Jurkat, Clone E6-1 (cell line): ENCODE measurements around the gene CCDC14. TPM values are rescaled to one million over a fixed set of nuclear protein-coding genes. Genes with fewer than 3 reads are reported as not detected.
"Not testable (repeated sequence)": the region's sequence is repeated elsewhere in the genome, so short reads cannot be mapped to it uniquely, and the experiment has no call there.

ENCODE experiments used
- DNase-seq: peaks from one replicate; pipeline ENCODE4 v3.0.0-alpha.2; 2011; ENCODE audit warnings: low read depth, low spot score
- H3K4me3 ChIP-seq: 2 replicates; pipeline ENCODE4 v1.5.1; 2011; ENCODE audit warnings: mild to moderate bottlenecking, low read length, control low read depth, moderate library complexity
- polyA plus RNA-seq: library from polyadenylated mRNA; unstranded; fragments of >200 nt; gene quantifications from one replicate; pipeline ENCODE4 v1.2.1, GENCODE V29; 2012; ENCODE audit warnings: missing spikeins; ENCODE audit not compliant: insufficient read length, insufficient read depth

Gene CCDC14
- 94.0 TPM for polyA plus RNA-seq

GRCh38 chr3:123960781-123961507 lies at the start of gene CCDC14:
Gene CCDC14, minus strand, starts transcription at chr3:123961229. Its CDS starts 56 bp downstream, at chr3:123961173.
- DNase-seq: peak; percentile 91
- H3K4me3 ChIP-seq: peak within 1 kb of the TSS; percentile 93

GRCh38 chr3:124008321-124008720 lies 47.3 kb upstream of the CCDC14 start:
- DNase-seq, H3K4me3 ChIP-seq: not testable (repeated sequence)

GRCh38 chr3:124007186-124007585 lies 46.2 kb upstream of the CCDC14 start:
- no peak overlapping the region for H3K4me3 ChIP-seq
- no peak for DNase-seq

- not testable (repeated sequence) for DNase-seq, H3K4me3 ChIP-seq
Observed at GRCh38 chr3:124002405-124003079, 41.5 kb upstream of the CCDC14 start.

GRCh38 chr3:124001366-124001765 lies 40.3 kb upstream of the CCDC14 start:
- DNase-seq, H3K4me3 ChIP-seq: not testable (repeated sequence)

GRCh38 chr3:123997543-123997942 lies 36.5 kb upstream of the CCDC14 start:
- DNase-seq: no peak
- H3K4me3 ChIP-seq: no peak overlapping the region

GRCh38 chr3:123993818-123994217 lies 32.8 kb upstream of the CCDC14 start:
- no peak overlapping the region for H3K4me3 ChIP-seq
- no peak for DNase-seq

- DNase-seq: not testable (repeated sequence)
- H3K4me3 ChIP-seq: peak within 1 kb of the TSS; percentile 23; the same call in 1 of the 2 replicates
Observed at GRCh38 chr3:123991730-123992588, 30.9 kb upstream of the CCDC14 start, which contains the start of gene ROPN1. Gene ROPN1, minus strand, starts transcription at chr3:123992124. Its CDS starts 11,643 bp downstream, at chr3:123980481.

- DNase-seq: no peak
- H3K4me3 ChIP-seq: no peak overlapping the region
Observed at GRCh38 chr3:123986427-123986826, 25.4 kb upstream of the CCDC14 start.

- DNase-seq: no peak
Observed at GRCh38 chr3:123984957-123985356, 23.9 kb upstream of the CCDC14 start.

GRCh38 chr3:123984350-123984749 lies 23.3 kb upstream of the CCDC14 start:
- H3K4me3 ChIP-seq: no peak overlapping the region
- DNase-seq: no peak

More at GRCh38 chr3:123984957-123985356, 23.9 kb upstream of the CCDC14 start:
- H3K4me3 ChIP-seq: no peak overlapping the region

- DNase-seq: not testable (repeated sequence)
Observed at GRCh38 chr3:123981317-123981716, 20.3 kb upstream of the CCDC14 start.

GRCh38 chr3:123980539-123980938 lies 19.5 kb upstream of the CCDC14 start:
- H3K4me3 ChIP-seq: no peak overlapping the region
- no peak for DNase-seq

More at GRCh38 chr3:123981317-123981716, 20.3 kb upstream of the CCDC14 start:
- H3K4me3 ChIP-seq: not testable (repeated sequence)

GRCh38 chr3:123979525-123980501 lies 18.8 kb upstream of the CCDC14 start:
- H3K4me3 ChIP-seq, DNase-seq: not testable (repeated sequence)

- not testable (repeated sequence) for DNase-seq
Observed at GRCh38 chr3:123976904-123977303, 15.9 kb upstream of the CCDC14 start.

GRCh38 chr3:123976181-123976898 lies 15.3 kb upstream of the CCDC14 start:
- not testable (repeated sequence) for DNase-seq, H3K4me3 ChIP-seq

More at GRCh38 chr3:123976904-123977303, 15.9 kb upstream of the CCDC14 start:
- H3K4me3 ChIP-seq: not testable (repeated sequence)

GRCh38 chr3:123975030-123975429 lies 14.0 kb upstream of the CCDC14 start:
- not testable (repeated sequence) for H3K4me3 ChIP-seq, DNase-seq
